GM12878 (cell line): ENCODE data around the gene ZKSCAN1.

Experiments
- DPF2 ChIP-seq: fragments of 450-650 bp; IDR thresholded peaks from 2 replicates; pipeline ENCODE4 v1.6.1; 2017; ENCODE audit warnings: mild to moderate bottlenecking
- TF ChIP-seq, protein P1 (sequence below): fragments of 450-650 bp; IDR thresholded peaks from 2 replicates; pipeline ENCODE4 v1.6.1; 2018; ENCODE audit warnings: mild to moderate bottlenecking, low read depth, moderate library complexity; ENCODE audit not compliant: partially characterized antibody

DNA sequence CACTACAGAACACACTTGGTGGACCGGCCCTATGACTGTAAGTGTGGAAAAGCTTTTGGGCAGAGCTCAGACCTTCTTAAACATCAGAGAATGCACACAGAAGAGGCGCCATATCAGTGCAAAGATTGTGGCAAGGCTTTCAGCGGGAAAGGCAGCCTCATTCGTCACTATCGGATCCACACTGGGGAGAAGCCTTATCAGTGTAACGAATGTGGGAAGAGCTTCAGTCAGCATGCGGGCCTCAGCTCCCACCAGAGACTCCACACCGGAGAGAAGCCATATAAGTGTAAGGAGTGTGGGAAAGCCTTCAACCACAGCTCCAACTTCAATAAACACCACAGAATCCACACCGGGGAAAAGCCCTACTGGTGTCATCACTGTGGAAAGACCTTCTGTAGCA lies 48.8 kb downstream of the ZKSCAN1 start:
- TF ChIP-seq, protein P1, sequence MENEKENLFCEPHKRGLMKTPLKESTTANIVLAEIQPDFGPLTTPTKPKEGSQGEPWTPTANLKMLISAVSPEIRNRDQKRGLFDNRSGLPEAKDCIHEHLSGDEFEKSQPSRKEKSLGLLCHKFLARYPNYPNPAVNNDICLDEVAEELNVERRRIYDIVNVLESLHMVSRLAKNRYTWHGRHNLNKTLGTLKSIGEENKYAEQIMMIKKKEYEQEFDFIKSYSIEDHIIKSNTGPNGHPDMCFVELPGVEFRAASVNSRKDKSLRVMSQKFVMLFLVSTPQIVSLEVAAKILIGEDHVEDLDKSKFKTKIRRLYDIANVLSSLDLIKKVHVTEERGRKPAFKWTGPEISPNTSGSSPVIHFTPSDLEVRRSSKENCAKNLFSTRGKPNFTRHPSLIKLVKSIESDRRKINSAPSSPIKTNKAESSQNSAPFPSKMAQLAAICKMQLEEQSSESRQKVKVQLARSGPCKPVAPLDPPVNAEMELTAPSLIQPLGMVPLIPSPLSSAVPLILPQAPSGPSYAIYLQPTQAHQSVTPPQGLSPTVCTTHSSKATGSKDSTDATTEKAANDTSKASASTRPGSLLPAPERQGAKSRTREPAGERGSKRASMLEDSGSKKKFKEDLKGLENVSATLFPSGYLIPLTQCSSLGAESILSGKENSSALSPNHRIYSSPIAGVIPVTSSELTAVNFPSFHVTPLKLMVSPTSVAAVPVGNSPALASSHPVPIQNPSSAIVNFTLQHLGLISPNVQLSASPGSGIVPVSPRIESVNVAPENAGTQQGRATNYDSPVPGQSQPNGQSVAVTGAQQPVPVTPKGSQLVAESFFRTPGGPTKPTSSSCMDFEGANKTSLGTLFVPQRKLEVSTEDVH = no peak
- TF ChIP-seq DPF2 = no peak
